ENCODE measurements around the gene FXYD4.

FXYD4 gene

GRCh38 chr10:43344051-43344450 is 27.4 kb upstream of the FXYD4 start:
- no peak for DNase-seq (ENCODE audit: low spot score)

DNA sequence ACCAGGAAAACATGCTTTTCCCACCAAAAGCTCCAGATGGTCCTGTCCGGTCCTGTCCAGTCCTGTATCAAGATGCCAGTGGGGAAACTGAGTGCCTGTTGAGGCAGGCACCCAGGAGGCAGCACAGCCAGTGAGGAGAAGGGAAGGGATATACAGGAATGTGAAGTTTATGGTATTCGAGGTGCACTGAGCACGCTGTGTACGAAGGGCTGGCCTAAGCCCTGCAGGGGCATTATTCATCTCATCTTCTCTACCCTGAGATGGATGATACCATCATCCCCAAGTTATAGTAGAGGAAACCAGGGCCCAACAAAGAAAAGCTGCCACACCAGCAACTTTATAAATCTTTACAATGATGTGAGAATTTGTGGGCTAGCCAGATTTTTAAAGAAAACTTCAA is 23.4 kb upstream of the FXYD4 start:
- no peak for DNase-seq (ENCODE audit: low spot score)

DNA sequence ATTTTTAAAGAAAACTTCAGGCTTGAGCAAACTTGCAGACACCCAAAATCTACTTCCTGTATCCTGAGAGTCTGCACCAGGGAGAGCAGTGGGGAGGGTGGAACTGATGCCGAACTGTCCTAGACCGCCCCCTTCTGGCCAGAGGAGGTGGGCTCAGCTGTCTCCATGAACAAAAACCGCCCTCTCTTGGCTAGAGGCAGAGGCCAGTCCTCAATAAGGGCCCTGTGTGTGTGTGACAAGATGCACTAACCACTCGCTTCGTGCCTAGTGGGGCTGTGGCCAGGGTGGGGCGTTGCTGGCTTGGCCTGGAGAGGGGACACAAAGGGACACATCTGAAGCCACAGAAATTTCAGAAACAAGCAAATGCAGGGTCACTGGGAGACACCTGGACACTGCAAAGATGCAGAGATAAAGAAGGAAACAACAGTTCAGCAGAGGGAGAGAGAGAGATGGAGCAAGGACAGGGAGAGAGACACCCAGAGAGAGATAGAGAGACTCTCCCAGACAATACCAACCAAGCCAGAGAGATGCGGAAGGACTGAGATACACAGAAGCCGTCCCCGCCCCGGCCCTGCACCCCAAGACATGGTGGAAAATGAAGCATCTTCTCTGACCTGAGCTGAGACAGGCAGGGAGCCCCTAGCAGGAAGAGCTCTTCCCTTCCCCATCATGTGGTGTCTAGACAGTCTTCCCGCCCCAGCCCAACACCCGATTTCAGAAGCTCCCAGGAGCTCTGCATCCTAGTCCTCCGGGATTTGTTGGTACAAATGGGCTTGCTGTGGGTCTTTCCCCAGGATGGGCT is 22.7 kb upstream of the FXYD4 start:
- peak; percentile 83 for DNase-seq (ENCODE audit: low spot score)

DNA sequence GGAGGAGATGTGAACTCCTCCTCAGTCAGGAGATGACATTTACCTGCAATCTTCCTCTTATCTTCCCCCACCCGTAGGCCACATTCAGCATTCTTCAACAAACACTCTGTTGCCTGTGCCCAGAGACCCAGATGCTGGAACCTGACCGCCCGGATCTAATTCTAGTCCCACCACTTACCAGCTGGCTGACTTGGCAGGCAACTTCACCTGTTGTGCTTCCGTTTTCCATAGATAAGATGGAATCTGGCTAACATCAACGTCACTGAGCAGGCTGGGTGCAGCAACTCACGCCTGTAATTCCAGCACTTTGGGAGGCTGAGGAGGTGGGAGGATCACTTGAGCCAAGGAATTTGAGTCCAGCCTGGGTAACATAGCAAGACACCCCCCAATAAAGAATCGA is 21.3 kb upstream of the FXYD4 start:
- no peak for DNase-seq (ENCODE audit: low spot score)

GRCh38 chr10:43350686-43351085 is 20.8 kb upstream of the FXYD4 start:
- no peak for DNase-seq (ENCODE audit: low spot score)

- no peak for DNase-seq (ENCODE audit: low spot score)
Measured at GRCh38 chr10:43351301-43351700, 20.1 kb upstream of the FXYD4 start.

DNA sequence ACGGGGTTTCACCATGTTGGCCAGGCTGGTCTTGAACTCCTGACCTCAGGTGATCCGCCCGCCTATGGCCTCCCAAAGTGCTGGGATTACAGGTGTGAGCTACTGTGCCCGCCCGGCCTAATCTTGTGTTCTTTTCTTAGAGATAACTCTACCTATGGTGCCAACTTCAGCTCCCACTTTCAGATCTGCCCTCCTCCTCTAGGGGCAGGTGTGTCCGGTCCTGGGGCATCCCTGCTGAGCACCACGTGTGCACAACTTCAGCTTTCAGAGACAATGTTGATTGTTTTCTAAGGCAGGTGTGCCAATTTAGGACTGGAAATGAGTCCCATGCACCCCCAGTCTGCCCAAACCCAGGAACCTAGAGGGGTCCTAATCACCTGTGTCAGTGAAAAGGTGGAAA is 18.5 kb upstream of the FXYD4 start:
- DNase-seq (ENCODE audit: low spot score): no peak

- DNase-seq (ENCODE audit: low spot score): no peak
Measured at GRCh38 chr10:43353495-43354329, 17.7 kb upstream of the FXYD4 start.

DNA sequence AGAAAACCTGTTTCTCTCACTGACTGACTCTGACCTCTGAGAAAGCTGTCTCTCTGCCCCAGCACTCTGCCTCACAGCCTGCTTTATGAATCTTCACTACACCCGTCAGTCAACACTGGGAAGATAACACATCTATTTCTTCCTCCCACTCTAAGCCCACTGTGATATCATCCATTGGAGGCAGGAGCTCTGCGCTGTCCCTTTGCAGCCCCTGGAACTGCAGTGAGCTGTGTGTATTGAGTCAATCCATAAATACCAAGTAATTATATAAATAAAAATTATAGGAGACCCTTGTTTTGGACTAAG is 17.2 kb upstream of the FXYD4 start:
- DNase-seq (ENCODE audit: low spot score): no peak

- no peak for DNase-seq (ENCODE audit: low spot score)
Measured at GRCh38 chr10:43354879-43355380, 16.5 kb upstream of the FXYD4 start.

DNA sequence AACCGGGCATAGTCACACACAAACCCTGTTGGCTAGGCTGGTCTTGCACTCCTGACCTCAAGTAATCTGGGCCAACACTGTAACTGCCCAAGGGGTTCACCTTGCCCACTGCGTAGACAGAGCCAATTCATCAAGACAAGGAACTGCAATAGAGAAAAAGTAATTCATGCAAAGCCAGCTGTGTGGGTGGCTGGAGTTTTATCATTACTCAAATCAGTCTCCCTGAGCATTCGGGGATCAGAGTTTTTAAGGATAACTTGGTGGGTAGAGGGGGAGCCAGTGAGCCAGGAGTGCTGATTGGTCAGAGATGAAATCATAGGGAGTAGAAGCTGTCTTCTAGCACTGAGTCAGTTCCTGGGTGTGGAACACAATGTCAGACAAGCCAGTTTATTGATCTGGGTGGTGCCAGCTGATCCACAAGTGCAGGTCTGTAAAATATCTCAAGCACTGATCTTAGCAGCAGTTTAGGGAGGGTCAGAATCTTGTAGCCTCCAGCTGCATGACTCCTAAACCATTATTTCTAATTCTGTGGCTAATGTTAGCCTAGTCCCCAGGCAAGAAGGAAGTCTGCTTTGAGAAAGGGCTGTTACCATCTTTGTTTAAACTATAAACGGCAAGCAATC is 15.6 kb upstream of the FXYD4 start:
- DNase-seq (ENCODE audit: low spot score): no peak

- DNase-seq (ENCODE audit: low spot score): no peak
Measured at GRCh38 chr10:43360086-43360485, 11.3 kb upstream of the FXYD4 start.

GRCh38 chr10:43361547-43362190 is 9.8 kb upstream of the FXYD4 start:
- no peak for DNase-seq (ENCODE audit: low spot score)

DNA sequence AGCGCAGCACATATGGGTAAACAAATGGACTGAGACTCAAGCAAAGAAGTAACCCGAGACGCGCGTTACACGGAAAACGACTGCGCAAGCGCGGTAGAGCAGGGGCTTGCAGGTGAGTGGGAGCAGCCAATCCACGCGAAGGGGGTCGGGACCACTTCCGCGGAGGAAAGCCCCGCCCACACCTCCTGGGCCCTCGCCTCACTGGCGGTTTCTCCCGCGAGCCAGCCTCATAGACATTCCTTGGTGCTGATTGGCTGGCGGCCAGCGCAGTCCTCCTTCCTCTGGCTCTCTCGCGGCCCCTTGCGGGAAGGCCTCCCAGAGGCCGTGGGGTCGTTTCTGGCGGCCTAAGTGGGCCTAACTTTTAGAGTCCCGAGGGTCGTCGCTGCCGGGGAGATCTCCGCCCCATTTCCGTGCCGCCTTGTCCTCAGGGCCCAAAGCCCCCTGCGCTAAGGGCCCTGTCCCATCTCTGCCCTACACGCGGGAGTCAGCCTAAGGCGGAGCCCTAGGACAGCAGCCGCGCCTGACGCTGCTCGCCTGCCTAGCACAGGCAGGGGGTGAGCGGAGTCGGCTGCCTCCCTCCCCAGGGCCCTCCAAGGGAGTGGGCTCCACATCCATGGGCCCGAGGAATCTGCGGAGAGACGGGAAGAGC is 9.1 kb upstream of the FXYD4 start:
- DNase-seq (ENCODE audit: low spot score): peak; percentile 94

DNA sequence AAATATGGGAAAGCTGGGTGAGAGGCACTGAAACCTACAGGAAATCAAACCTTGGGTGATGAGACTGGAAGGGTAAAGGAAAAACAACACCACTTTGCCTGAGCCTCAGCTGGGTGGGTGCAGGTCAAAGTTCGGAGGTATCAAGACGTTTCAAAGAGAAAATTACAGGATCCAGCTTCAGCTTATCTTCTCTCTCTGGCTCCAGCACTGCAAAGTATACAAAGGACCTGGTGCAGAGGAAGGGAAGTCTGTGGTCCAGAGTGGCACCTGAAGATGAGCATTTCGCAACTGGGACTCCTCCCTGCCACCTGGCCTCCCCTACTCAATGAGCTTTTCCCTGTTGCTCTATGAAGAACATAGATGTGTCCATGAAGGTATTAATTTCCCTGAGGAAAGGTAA is 6.4 kb upstream of the FXYD4 start:
- no peak for DNase-seq (ENCODE audit: low spot score)

GRCh38 chr10:43369921-43370320 is 1.5 kb upstream of the FXYD4 start:
- no peak for DNase-seq (ENCODE audit: low spot score)

DNA sequence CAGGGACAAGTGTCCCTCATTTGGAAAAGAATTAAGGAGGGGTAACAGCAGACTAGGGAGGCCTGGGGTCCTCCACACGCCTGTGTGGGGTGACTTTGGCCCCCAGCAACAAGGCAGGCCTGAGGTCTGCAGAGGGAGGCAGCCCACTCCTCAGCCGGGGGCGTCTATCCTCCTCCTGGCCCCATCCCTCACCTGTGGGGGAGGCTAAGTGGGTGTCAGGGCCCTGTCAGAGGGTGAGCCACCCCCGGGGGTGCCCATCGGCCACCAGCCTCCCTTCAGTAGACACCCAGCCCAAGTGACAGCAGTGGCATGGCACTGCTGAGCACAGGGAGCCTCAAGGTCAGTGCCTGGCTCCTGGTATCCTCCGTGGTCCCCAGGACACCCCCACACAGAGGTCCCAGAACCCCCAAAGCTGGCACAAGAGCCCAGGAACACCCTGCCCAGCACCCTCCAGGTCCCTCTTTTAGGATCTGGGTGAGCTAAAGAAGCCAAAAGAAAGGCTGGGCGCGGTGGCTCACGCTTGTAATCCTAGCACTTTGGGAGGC is 693 bp upstream of the FXYD4 start:
- no peak for DNase-seq (ENCODE audit: low spot score)

- DNase-seq (ENCODE audit: low spot score): no peak
Measured at GRCh38 chr10:43372765-43373361, 1.4 kb downstream of the FXYD4 start.

GRCh38 chr10:43373461-43373860 is 2.0 kb downstream of the FXYD4 start:
- DNase-seq (ENCODE audit: low spot score): no peak

- DNase-seq (ENCODE audit: low spot score): no peak
Measured at GRCh38 chr10:43374194-43374593, 2.8 kb downstream of the FXYD4 start.

- no peak for DNase-seq (ENCODE audit: low spot score)
Measured at GRCh38 chr10:43375401-43376020, 4.1 kb downstream of the FXYD4 start.

All from left forelimb (tissue), 1 donor.